ENCODE results near the gene JAKMIP1.

The JAKMIP1 gene

GRCh38 chr4:6086846-6087245, 113.5 kb downstream of the JAKMIP1 start:
- DNase-seq: no peak

- DNase-seq: no peak
Measured at GRCh38 chr4:6085691-6086628, 114.4 kb downstream of the JAKMIP1 start.

- no peak for DNase-seq
Measured at GRCh38 chr4:6085028-6085690, 115.2 kb downstream of the JAKMIP1 start.

- DNase-seq: no peak
Measured at GRCh38 chr4:6079965-6080364, 120.4 kb downstream of the JAKMIP1 start.

GRCh38 chr4:6078560-6078959, 121.8 kb downstream of the JAKMIP1 start:
- DNase-seq: no peak

GRCh38 chr4:6076391-6076790, 124.0 kb downstream of the JAKMIP1 start:
- no peak for DNase-seq

- no peak for DNase-seq
Measured at GRCh38 chr4:6074758-6075157, 125.6 kb downstream of the JAKMIP1 start.

GRCh38 chr4:6071959-6072720, 128.2 kb downstream of the JAKMIP1 start:
- no peak for DNase-seq

- no peak for DNase-seq
Measured at GRCh38 chr4:6071191-6071958, 129.0 kb downstream of the JAKMIP1 start.

GRCh38 chr4:6069845-6070709, 130.3 kb downstream of the JAKMIP1 start:
- no peak for DNase-seq

GRCh38 chr4:6068986-6069385, 131.4 kb downstream of the JAKMIP1 start:
- DNase-seq: no peak

- DNase-seq: no peak
Measured at GRCh38 chr4:6065934-6066590, 134.3 kb downstream of the JAKMIP1 start.

- no peak for DNase-seq
Measured at GRCh38 chr4:6065166-6065565, 135.2 kb downstream of the JAKMIP1 start.

GRCh38 chr4:6064383-6064782, 136.0 kb downstream of the JAKMIP1 start:
- no peak for DNase-seq

GRCh38 chr4:6063684-6064083, 136.7 kb downstream of the JAKMIP1 start:
- no peak for DNase-seq

- DNase-seq: no peak
Measured at GRCh38 chr4:6062133-6062532, 138.2 kb downstream of the JAKMIP1 start.

- DNase-seq: no peak
Measured at GRCh38 chr4:6059375-6059805, 141.0 kb downstream of the JAKMIP1 start.

- DNase-seq: no peak
Measured at GRCh38 chr4:6058531-6059374, 141.6 kb downstream of the JAKMIP1 start.

- no peak for DNase-seq
Measured at GRCh38 chr4:6056976-6057766, 143.2 kb downstream of the JAKMIP1 start.

All from CD4-positive, alpha-beta T cell treated with Interleukin-4 for 4 hours (primary cell).